SK-N-SH treated with all-trans-retinoic acid at 6 μM for 48 hours (cell line): ENCODE measurements around the gene MVB12B.

Source experiments
- ATAC-seq: fragments of 200-7000 bp; cut with Tn5 transposase; 3 replicates; pipeline ENCODE4 v1.9.1; 2020; ENCODE audit warnings: mild to moderate bottlenecking, moderate library complexity
- ARNTL ChIP-seq: fragments of 450-650 bp; formaldehyde crosslinking; IDR thresholded peaks from 2 replicates; pipeline ENCODE4 v1.5.0; 2020; ENCODE audit warnings: low read depth, mild to moderate bottlenecking, moderate library complexity, borderline replicate concordance
- BACH2 ChIP-seq: fragments of 250-450 bp; sonication (Bioruptor Pico); IDR thresholded peaks from 2 replicates; pipeline ENCODE4 v1.9.0; 2021; ENCODE audit warnings: mild to moderate bottlenecking, borderline replicate concordance
- CSDC2 ChIP-seq: fragments of 250-450 bp; sonication (Bioruptor Pico); IDR thresholded peaks from 2 replicates; pipeline ENCODE4 v1.5.0; 2020; ENCODE audit warnings: mild to moderate bottlenecking, moderate library complexity
- CSRNP3 ChIP-seq: fragments of 250-450 bp; sonication (Bioruptor Pico); IDR thresholded peaks from 2 replicates; pipeline ENCODE4 v1.5.1; 2021; ENCODE audit warnings: mild to moderate bottlenecking, moderate library complexity
- ESRRG ChIP-seq: fragments of 250-450 bp; sonication (Bioruptor Pico); IDR thresholded peaks from 2 replicates; pipeline ENCODE4 v1.6.1; 2021; ENCODE audit warnings: mild to moderate bottlenecking
- GLIS3 ChIP-seq: fragments of 250-450 bp; sonication (Bioruptor Pico); IDR thresholded peaks from 2 replicates; pipeline ENCODE4 v1.5.0; 2020; ENCODE audit warnings: mild to moderate bottlenecking, moderate library complexity
- ISL1 ChIP-seq: fragments of 250-450 bp; sonication (Bioruptor Pico); IDR thresholded peaks from 2 replicates; pipeline ENCODE4 v2.1.2; 2022; ENCODE audit warnings: mild to moderate bottlenecking, moderate library complexity
- OSR1 ChIP-seq: fragments of 250-450 bp; sonication (Bioruptor Pico); IDR thresholded peaks from 2 replicates; pipeline ENCODE4 v1.8.0; 2022; ENCODE audit warnings: moderate library complexity, mild to moderate bottlenecking, inconsistent platforms
- PATZ1 ChIP-seq: fragments of 250-450 bp; sonication (Bioruptor Pico); IDR thresholded peaks from 2 replicates; pipeline ENCODE4 v1.8.0; 2020; ENCODE audit warnings: mild to moderate bottlenecking, moderate library complexity, borderline replicate concordance
- POU6F1 ChIP-seq: fragments of 250-450 bp; sonication (Bioruptor Pico); IDR thresholded peaks from 2 replicates; pipeline ENCODE4 v1.8.0; 2021; ENCODE audit warnings: low read depth, mild to moderate bottlenecking, moderate library complexity, borderline replicate concordance
- PPARA ChIP-seq: fragments of 250-450 bp; sonication (Bioruptor Pico); IDR thresholded peaks from 2 replicates; pipeline ENCODE4 v1.5.0; 2020; ENCODE audit warnings: mild to moderate bottlenecking, borderline replicate concordance
- RARB ChIP-seq: fragments of 250-450 bp; sonication (Bioruptor Pico); IDR thresholded peaks from 2 replicates; pipeline ENCODE4 v1.8.0; 2021; ENCODE audit warnings: mild to moderate bottlenecking, moderate library complexity
- SNAI2 ChIP-seq: fragments of 250-450 bp; sonication (Bioruptor Pico); IDR thresholded peaks from 2 replicates; pipeline ENCODE4 v1.5.0; 2020; ENCODE audit warnings: mild to moderate bottlenecking, moderate library complexity
- TCF4 ChIP-seq: fragments of 250-450 bp; sonication (Bioruptor Pico); IDR thresholded peaks from 2 replicates; pipeline ENCODE4 v1.8.0; 2021; ENCODE audit warnings: mild to moderate bottlenecking, moderate library complexity, borderline replicate concordance
- TOX ChIP-seq: fragments of 250-450 bp; sonication (Bioruptor Pico); IDR thresholded peaks from 2 replicates; pipeline ENCODE4 v1.8.0; 2021; ENCODE audit warnings: mild to moderate bottlenecking, moderate library complexity, borderline replicate concordance
- ZC3H10 ChIP-seq: fragments of 250-450 bp; sonication (Bioruptor Pico); IDR thresholded peaks from 2 replicates; pipeline ENCODE4 v1.5.1; 2021; ENCODE audit warnings: mild to moderate bottlenecking, moderate library complexity
- ZFP30 ChIP-seq: fragments of 450-650 bp; formaldehyde crosslinking; IDR thresholded peaks from 2 replicates; pipeline ENCODE4 v1.5.0; 2022; ENCODE audit warnings: mild to moderate bottlenecking, moderate library complexity
- ZNF565 ChIP-seq: fragments of 450-650 bp; formaldehyde crosslinking; conservative IDR thresholded peaks from 2 replicates; pipeline ENCODE4 v1.5.0; 2020; ENCODE audit warnings: low read depth, mild to moderate bottlenecking, moderate library complexity
- ZNF70 ChIP-seq: fragments of 450-650 bp; formaldehyde crosslinking; IDR thresholded peaks from 2 replicates; pipeline ENCODE4 v1.5.0; 2020; ENCODE audit warnings: mild to moderate bottlenecking, moderate library complexity
- ZNF8 ChIP-seq: fragments of 450-650 bp; formaldehyde crosslinking; IDR thresholded peaks from 2 replicates; pipeline ENCODE4 v1.5.0; 2020; ENCODE audit warnings: mild to moderate bottlenecking, moderate library complexity

The MVB12B gene

GRCh38 chr9:126527109-126527825 lies 200.6 kb downstream of the MVB12B start (continued):
- TF ChIP-seq PATZ1 (CRISPR knock-in tag): no peak
- TF ChIP-seq PPARA (CRISPR knock-in tag): no peak
- TF ChIP-seq, all 23 proteins: peak for 0

GRCh38 chr9:126528111-126528510 lies 201.5 kb downstream of the MVB12B start:
- TF ChIP-seq ZNF70 (no peak), POU6F1 (CRISPR knock-in tag) (no peak), BACH2 (no peak), ISL1 (CRISPR knock-in tag) (no peak), PPARA (CRISPR knock-in tag) (no peak), GLIS3 (no peak), RARB (no peak), ZC3H10 (CRISPR knock-in tag) (no peak), CSDC2 (CRISPR knock-in tag) (no peak), ZNF8 (CRISPR knock-in tag) (no peak), PATZ1 (CRISPR knock-in tag) (no peak), OSR1 (CRISPR knock-in tag) (no peak), CSRNP3 (CRISPR knock-in tag) (no peak), ESRRG (no peak), ZFP30 (CRISPR knock-in tag) (no peak), TOX (CRISPR knock-in tag) (no peak)
- ATAC-seq: no peak

- ATAC-seq: no peak
- TF ChIP-seq CSDC2 (CRISPR knock-in tag): no peak
- no peak for TF ChIP-seq ARNTL (CRISPR knock-in tag)
- no peak for TF ChIP-seq RARB
- TF ChIP-seq ZNF70: no peak
- no peak for TF ChIP-seq ZFP30 (CRISPR knock-in tag)
- no peak for TF ChIP-seq POU6F1 (CRISPR knock-in tag)
- no peak for TF ChIP-seq PATZ1 (CRISPR knock-in tag)
- TF ChIP-seq ZNF565 (CRISPR knock-in tag): no peak
- no peak for TF ChIP-seq BACH2
- TF ChIP-seq SNAI2 (CRISPR knock-in tag): no peak
- no peak for TF ChIP-seq CSRNP3 (CRISPR knock-in tag)
- no peak for TF ChIP-seq TCF4 (CRISPR knock-in tag)
Observed at GRCh38 chr9:126528915-126529314, 202.3 kb downstream of the MVB12B start.
